T-helper 1 cell treated with Interleukin-12 subunit alpha and Interleukin-12 subunit beta and Interleukin-4 antibody, amounts not matched to agents 30 μg/mL and 1 μg/mL, for 36 hours (primary cell): Measurements from ENCODE around the gene EEF2.
"Not testable (repeated sequence)": the region's sequence is repeated elsewhere in the genome, so short reads cannot be mapped to it uniquely, and the experiment has no call there.

Experiments used
- H3K27ac Mint-ChIP-seq: one replicate; pipeline ENCODE4 v1.8.0; 2021; ENCODE audit warnings: mild to moderate bottlenecking, mixed read lengths
- H3K27me3 Mint-ChIP-seq: one replicate; pipeline ENCODE4 v1.8.0; 2021; ENCODE audit warnings: low read depth, mixed read lengths
- H3K36me3 Mint-ChIP-seq: one replicate; pipeline ENCODE4 v1.8.0; 2021; ENCODE audit warnings: low read depth, mixed read lengths
- H3K4me1 Mint-ChIP-seq: one replicate; pipeline ENCODE4 v1.8.0; 2021; ENCODE audit warnings: low read depth, mixed read lengths
- H3K4me3 Mint-ChIP-seq: one replicate; pipeline ENCODE4 v1.8.0; 2021; ENCODE audit warnings: mild to moderate bottlenecking, moderate library complexity, mixed read lengths
- H3K9me3 Mint-ChIP-seq: one replicate; pipeline ENCODE4 v1.8.0; 2021; ENCODE audit warnings: mixed read lengths

Gene EEF2

GRCh38 chr19:3954107-3954506 lies 31.2 kb downstream of the EEF2 start:
- no peaks in the 10 kb centered on the region for H3K36me3 Mint-ChIP-seq
- H3K27ac Mint-ChIP-seq, result no peak overlapping the region
- H3K27me3 Mint-ChIP-seq, result peaks cover 6% of the 10 kb centered on the region
- no peaks in the 10 kb centered on the region for H3K9me3 Mint-ChIP-seq
- no peak overlapping the region for H3K4me3 Mint-ChIP-seq
- H3K4me1 Mint-ChIP-seq, result no peaks in the 10 kb centered on the region

DNA sequence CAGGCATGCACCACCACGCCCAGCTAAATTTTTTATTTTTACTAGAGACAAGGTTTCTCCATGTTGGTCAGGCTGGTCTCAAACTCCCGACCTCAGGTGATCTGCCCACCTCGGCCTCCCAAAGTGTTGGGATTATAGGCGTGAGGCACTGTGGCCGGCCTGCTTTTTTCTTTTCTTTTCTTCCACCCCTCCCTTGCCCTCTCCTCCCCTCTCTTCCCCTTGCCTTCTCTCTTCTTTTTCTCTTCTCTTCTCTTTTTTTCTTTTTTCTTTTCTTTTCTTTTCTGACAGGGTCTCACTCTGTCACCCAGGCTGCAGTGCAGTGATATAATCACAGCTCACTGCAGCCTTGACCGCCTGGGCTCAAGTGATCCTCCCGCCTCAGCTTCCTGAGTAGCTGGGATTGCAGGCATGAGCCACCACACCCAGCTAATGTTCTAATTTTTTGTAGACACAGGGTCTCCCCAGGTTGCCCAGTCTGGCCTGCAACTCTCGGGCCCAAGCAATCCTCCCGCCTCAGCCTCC lies 32.4 kb downstream of the EEF2 start:
- not testable (repeated sequence) for H3K27me3 Mint-ChIP-seq, H3K27ac Mint-ChIP-seq, H3K9me3 Mint-ChIP-seq, H3K4me3 Mint-ChIP-seq, H3K36me3 Mint-ChIP-seq, H3K4me1 Mint-ChIP-seq

DNA sequence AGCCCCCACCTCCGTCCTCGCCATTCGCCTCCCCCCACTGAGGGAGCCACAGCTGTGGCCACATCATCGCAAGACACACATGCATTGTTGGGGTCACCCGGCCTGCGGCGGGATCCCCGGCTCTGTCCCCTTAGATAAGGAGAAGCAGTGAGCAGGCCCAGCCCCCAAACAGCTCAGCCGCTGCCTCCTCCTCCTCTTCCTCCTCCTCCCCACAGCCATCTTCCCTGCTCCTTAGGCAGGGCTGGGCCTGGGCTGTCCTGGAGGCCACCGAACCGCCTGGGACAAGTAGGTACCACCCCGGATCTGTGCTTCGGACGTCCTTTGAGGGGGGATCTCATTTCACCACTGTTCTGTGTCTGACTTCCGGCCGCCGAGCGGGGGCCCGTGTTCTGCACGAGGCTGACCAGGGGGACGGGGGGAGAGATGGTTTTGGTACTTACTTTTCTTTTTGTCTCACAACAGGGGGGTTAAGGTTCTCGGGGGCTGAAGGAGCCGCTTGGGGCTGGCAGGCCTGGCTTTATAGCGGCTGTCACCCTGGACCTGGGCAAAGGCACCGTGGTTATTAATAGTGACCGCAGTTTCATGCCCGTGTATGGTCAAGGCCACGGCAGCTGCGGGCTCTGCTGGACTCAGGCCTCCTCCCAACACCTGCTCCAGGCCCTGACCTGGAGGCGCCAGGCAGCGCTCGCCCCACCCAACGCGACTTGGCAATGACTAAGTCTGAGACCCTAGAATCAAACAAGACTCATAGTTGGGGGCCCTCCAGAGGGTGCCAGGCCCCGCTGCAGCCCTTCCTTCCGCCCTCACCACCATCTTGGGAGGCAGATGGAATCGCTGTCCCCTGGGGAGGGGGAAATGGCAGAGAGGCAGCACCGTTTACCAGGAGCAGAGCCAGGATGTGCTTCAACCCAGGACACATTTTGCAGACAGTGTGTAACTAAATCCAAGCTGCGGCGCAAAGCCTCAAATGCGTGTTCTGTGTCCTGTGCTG lies 34.1 kb downstream of the EEF2 start:
- H3K9me3 Mint-ChIP-seq, result no peaks in the 10 kb centered on the region
- H3K27me3 Mint-ChIP-seq, result peaks cover 6% of the 10 kb centered on the region
- H3K4me3 Mint-ChIP-seq, result no peak overlapping the region
- H3K4me1 Mint-ChIP-seq, result no peaks in the 10 kb centered on the region
- no peak overlapping the region for H3K27ac Mint-ChIP-seq
- no peaks in the 10 kb centered on the region for H3K36me3 Mint-ChIP-seq

- Mint-ChIP-seq H3K27me3 (peaks cover 6% of the 10 kb centered on the region), H3K4me1 (no peaks in the 10 kb centered on the region), H3K36me3 (no peaks in the 10 kb centered on the region), H3K9me3 (no peaks in the 10 kb centered on the region), H3K27ac (no peak overlapping the region), H3K4me3 (no peak overlapping the region)
These were observed 35.0 kb downstream of the EEF2 start for GRCh38 chr19:3949997-3950859.

GRCh38 chr19:3949294-3949693 lies 36.0 kb downstream of the EEF2 start:
- Mint-ChIP-seq H3K27me3 (peaks cover 6% of the 10 kb centered on the region), H3K4me3 (no peak overlapping the region)

GRCh38 chr19:3947316-3947933 lies 37.8 kb downstream of the EEF2 start:
- not testable (repeated sequence) for H3K27me3 Mint-ChIP-seq, H3K4me3 Mint-ChIP-seq, H3K36me3 Mint-ChIP-seq, H3K4me1 Mint-ChIP-seq, H3K9me3 Mint-ChIP-seq, H3K27ac Mint-ChIP-seq

More at GRCh38 chr19:3949294-3949693, 36.0 kb downstream of the EEF2 start:
- Mint-ChIP-seq H3K27ac (no peak overlapping the region), H3K9me3 (no peaks in the 10 kb centered on the region), H3K36me3 (no peaks in the 10 kb centered on the region), H3K4me1 (peaks cover under 1% of the 10 kb centered on the region)

DNA sequence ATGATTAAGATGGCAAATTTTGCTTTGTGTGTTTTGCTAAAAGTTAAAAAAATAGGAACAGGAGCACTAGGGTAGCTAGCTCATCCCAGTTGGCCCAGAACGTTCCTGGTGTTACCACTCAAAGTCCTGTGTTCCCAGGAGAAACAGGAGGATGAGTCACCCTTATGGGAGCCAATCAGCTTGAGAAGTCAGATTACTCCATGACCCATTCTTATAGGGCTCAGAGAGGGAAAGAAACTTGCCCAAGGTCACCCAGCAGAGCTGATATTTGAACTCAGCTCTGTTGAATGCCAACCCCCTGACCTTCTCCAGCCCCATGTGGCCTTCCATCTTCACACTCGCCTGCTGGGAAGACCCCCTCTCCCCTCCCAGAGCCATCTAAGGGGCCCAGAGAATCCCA lies 39.4 kb downstream of the EEF2 start:
- Mint-ChIP-seq H3K4me3 (no peak overlapping the region), H3K9me3 (no peaks in the 10 kb centered on the region), H3K27ac (no peak overlapping the region), H3K27me3 (no peaks in the 10 kb centered on the region), H3K36me3 (no peaks in the 10 kb centered on the region), H3K4me1 (peaks cover 4% of the 10 kb centered on the region)

GRCh38 chr19:3944018-3944721 lies 41.1 kb downstream of the EEF2 start:
- no peaks in the 10 kb centered on the region for H3K9me3 Mint-ChIP-seq
- no peaks in the 10 kb centered on the region for H3K36me3 Mint-ChIP-seq
- no peak overlapping the region for H3K4me3 Mint-ChIP-seq
- no peaks in the 10 kb centered on the region for H3K27me3 Mint-ChIP-seq
- peaks cover 4% of the 10 kb centered on the region for H3K4me1 Mint-ChIP-seq
- no peak overlapping the region for H3K27ac Mint-ChIP-seq

- no peaks in the 10 kb centered on the region for H3K27me3 Mint-ChIP-seq
- H3K4me3 Mint-ChIP-seq, result no peak overlapping the region
- H3K9me3 Mint-ChIP-seq, result no peaks in the 10 kb centered on the region
- no peaks in the 10 kb centered on the region for H3K36me3 Mint-ChIP-seq
- no peak overlapping the region for H3K27ac Mint-ChIP-seq
- peaks cover 4% of the 10 kb centered on the region for H3K4me1 Mint-ChIP-seq
These were observed 42.4 kb downstream of the EEF2 start for GRCh38 chr19:3942790-3943409.

GRCh38 chr19:3938300-3938950 lies 46.8 kb downstream of the EEF2 start:
- not testable (repeated sequence) for H3K27ac Mint-ChIP-seq, H3K9me3 Mint-ChIP-seq, H3K27me3 Mint-ChIP-seq, H3K36me3 Mint-ChIP-seq, H3K4me1 Mint-ChIP-seq, H3K4me3 Mint-ChIP-seq

- Mint-ChIP-seq H3K4me3 (no peak overlapping the region), H3K4me1 (no peaks in the 10 kb centered on the region), H3K27me3 (peaks cover 17% of the 10 kb centered on the region), H3K27ac (no peak overlapping the region), H3K9me3 (no peaks in the 10 kb centered on the region), H3K36me3 (no peaks in the 10 kb centered on the region)
These were observed 48.5 kb downstream of the EEF2 start for GRCh38 chr19:3936506-3937442.

DNA sequence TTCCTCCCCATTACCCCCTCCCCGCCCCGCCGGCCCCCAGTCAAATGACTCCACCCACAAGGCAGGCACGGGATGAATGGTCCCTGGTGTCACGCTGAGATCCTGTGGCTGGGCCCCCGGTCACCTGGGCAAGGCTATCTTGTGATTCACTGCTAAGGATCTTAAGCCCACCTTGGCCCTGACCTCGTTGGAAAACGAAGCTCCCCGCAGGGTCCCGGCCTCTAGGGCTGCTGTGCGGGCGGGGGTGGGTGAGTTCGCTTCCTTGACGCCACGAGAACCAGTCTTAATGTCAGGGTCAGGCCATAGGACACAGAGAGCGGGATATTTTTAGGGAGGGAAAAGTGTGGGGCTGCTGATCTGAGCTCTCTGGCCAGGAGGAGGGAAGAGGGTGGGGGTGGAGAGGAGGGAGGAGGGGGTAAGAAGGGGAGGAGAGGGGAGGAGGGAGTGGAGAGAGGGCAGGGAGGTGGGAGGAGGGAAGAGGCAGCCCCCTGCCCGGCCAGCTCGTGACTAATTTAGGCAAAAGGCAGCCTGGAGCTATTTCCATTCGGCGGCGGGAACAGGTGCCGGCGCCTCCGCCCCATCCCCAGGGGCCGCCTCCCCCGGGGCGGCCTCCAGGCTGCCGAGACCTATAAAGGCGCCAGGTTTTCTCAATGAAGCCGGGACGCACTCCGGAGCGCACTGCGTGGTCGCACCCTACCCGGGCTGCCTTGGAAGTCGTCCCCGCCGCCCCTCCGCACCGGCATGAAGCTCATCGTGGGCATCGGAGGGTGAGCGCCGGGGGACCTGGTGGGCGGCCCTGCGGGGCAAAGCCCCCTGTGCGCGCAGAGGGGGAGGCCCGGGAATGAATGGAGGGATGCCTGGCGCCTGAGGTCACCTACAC lies 52.1 kb downstream of the EEF2 start, which contains the start of gene NMRK2:
Gene NMRK2, plus strand, starts transcription at position 139 of the 880 bp plus-strand sequence. Its CDS starts 603 bp downstream, at position 742.
- no peak within 1 kb of the TSS for H3K4me3 Mint-ChIP-seq
- no peaks in the 10 kb centered on the region for H3K9me3 Mint-ChIP-seq
- H3K4me1 Mint-ChIP-seq, result no peaks in the 10 kb centered on the region
- no peak within 1 kb of the TSS for H3K27ac Mint-ChIP-seq
- no peaks in the 10 kb centered on the region for H3K36me3 Mint-ChIP-seq
- H3K27me3 Mint-ChIP-seq, result peaks cover 22% of the 10 kb centered on the region
